Rectal smooth muscle tissue (tissue), 1 donor: ENCODE measurements around the gene CCDC183.

Experiments
- H3K27ac ChIP-seq: one replicate; pipeline ENCODE4 v1.7.0; 2013; ENCODE audit warnings: low read depth, low read length, inconsistent platforms
- H3K27me3 ChIP-seq: one replicate; pipeline ENCODE4 v1.7.0; 2013; ENCODE audit warnings: low read length; ENCODE audit not compliant: control insufficient read depth, insufficient read depth
- H3K36me3 ChIP-seq: one replicate; pipeline ENCODE4 v1.7.0; 2013; ENCODE audit warnings: low read length; ENCODE audit not compliant: control insufficient read depth, insufficient read depth
- H3K4me1 ChIP-seq: one replicate; pipeline ENCODE4 v1.7.0; 2013; ENCODE audit warnings: low read length; ENCODE audit not compliant: control insufficient read depth, insufficient read depth
- H3K4me3 ChIP-seq: one replicate; pipeline ENCODE4 v1.7.0; 2013; ENCODE audit warnings: low read length
- H3K9ac ChIP-seq: one replicate; pipeline ENCODE4 v1.7.0; 2013; ENCODE audit warnings: low read length

The CCDC183 gene

GRCh38 chr9:136796238-136796774 lies at the start of gene CCDC183:
TSS of gene CCDC183 (plus strand) at chr9:136796338. CDS start at chr9:136796398, 60 bp downstream.
- H3K27me3 ChIP-seq = peaks cover 21% of the 10 kb centered on the region
- H3K27ac ChIP-seq = no peak within 1 kb of the TSS
- H3K9ac ChIP-seq = no peak within 1 kb of the TSS
- peaks cover 3% of the 10 kb centered on the region for H3K4me1 ChIP-seq
- no peak within 1 kb of the TSS for H3K4me3 ChIP-seq
- no peaks in the 10 kb centered on the region for H3K36me3 ChIP-seq

GRCh38 chr9:136746621-136747020 lies 49.5 kb upstream of the CCDC183 start:
- Histone ChIP-seq H3K27ac (no peak overlapping the region), H3K36me3 (no peaks in the 10 kb centered on the region), H3K27me3 (peaks cover 4% of the 10 kb centered on the region), H3K4me3 (no peak overlapping the region), H3K9ac (no peak overlapping the region), H3K4me1 (no peaks in the 10 kb centered on the region)

GRCh38 chr9:136747161-136748060 lies 48.7 kb upstream of the CCDC183 start:
- Histone ChIP-seq H3K4me1 (no peaks in the 10 kb centered on the region), H3K27ac (no peak overlapping the region), H3K9ac (no peak overlapping the region), H3K4me3 (no peak overlapping the region), H3K27me3 (no peaks in the 10 kb centered on the region), H3K36me3 (no peaks in the 10 kb centered on the region)

- Histone ChIP-seq H3K4me1 (no peaks in the 10 kb centered on the region), H3K4me3 (no peak within 1 kb of the TSS), H3K36me3 (no peaks in the 10 kb centered on the region), H3K9ac (no peak within 1 kb of the TSS), H3K27me3 (no peaks in the 10 kb centered on the region), H3K27ac (no peak within 1 kb of the TSS)
Measured at GRCh38 chr9:136748201-136748600, 47.9 kb upstream of the CCDC183 start, which contains the start of gene LCN6. TSS of gene LCN6 (minus strand) at chr9:136748525. CDS start at chr9:136748483, 42 bp downstream.

GRCh38 chr9:136748666-136749611 lies 47.2 kb upstream of the CCDC183 start:
- Histone ChIP-seq H3K4me1 (no peaks in the 10 kb centered on the region), H3K36me3 (no peaks in the 10 kb centered on the region), H3K27ac (no peak overlapping the region), H3K4me3 (no peak overlapping the region), H3K27me3 (no peaks in the 10 kb centered on the region), H3K9ac (no peak overlapping the region)

- H3K27me3 ChIP-seq = no peaks in the 10 kb centered on the region
- no peaks in the 10 kb centered on the region for H3K36me3 ChIP-seq
- no peaks in the 10 kb centered on the region for H3K4me1 ChIP-seq
- H3K9ac ChIP-seq = no peak overlapping the region
- no peak overlapping the region for H3K4me3 ChIP-seq
- H3K27ac ChIP-seq = no peak overlapping the region
Measured at GRCh38 chr9:136750526-136750925, 45.6 kb upstream of the CCDC183 start.

GRCh38 chr9:136751244-136751643 lies 44.9 kb upstream of the CCDC183 start:
- H3K27me3 ChIP-seq = peaks cover 2% of the 10 kb centered on the region
- no peaks in the 10 kb centered on the region for H3K36me3 ChIP-seq
- H3K27ac ChIP-seq = no peak overlapping the region
- H3K9ac ChIP-seq = no peak overlapping the region
- no peak overlapping the region for H3K4me3 ChIP-seq
- H3K4me1 ChIP-seq = no peaks in the 10 kb centered on the region

- no peaks in the 10 kb centered on the region for H3K36me3 ChIP-seq
- no peak overlapping the region for H3K9ac ChIP-seq
- no peak overlapping the region for H3K27ac ChIP-seq
- H3K27me3 ChIP-seq = peaks cover 6% of the 10 kb centered on the region
- no peak overlapping the region for H3K4me3 ChIP-seq
- H3K4me1 ChIP-seq = no peaks in the 10 kb centered on the region
Measured at GRCh38 chr9:136751814-136752213, 44.3 kb upstream of the CCDC183 start.

- Histone ChIP-seq H3K27me3 (peaks cover 6% of the 10 kb centered on the region), H3K4me1 (no peaks in the 10 kb centered on the region), H3K36me3 (no peaks in the 10 kb centered on the region), H3K27ac (no peak overlapping the region), H3K9ac (no peak overlapping the region), H3K4me3 (no peak overlapping the region)
Measured at GRCh38 chr9:136753371-136754058, 42.6 kb upstream of the CCDC183 start.

- Histone ChIP-seq H3K36me3 (no peaks in the 10 kb centered on the region), H3K4me1 (no peaks in the 10 kb centered on the region), H3K9ac (no peak overlapping the region), H3K27ac (no peak overlapping the region), H3K4me3 (no peak overlapping the region), H3K27me3 (peaks cover 6% of the 10 kb centered on the region)
Measured at GRCh38 chr9:136754059-136754572, 42.0 kb upstream of the CCDC183 start.

GRCh38 chr9:136754626-136755301 lies 41.4 kb upstream of the CCDC183 start:
- Histone ChIP-seq H3K9ac (no peak overlapping the region), H3K27me3 (peaks cover 6% of the 10 kb centered on the region), H3K36me3 (no peaks in the 10 kb centered on the region), H3K27ac (no peak overlapping the region), H3K4me1 (no peaks in the 10 kb centered on the region), H3K4me3 (no peak overlapping the region)
